GM18868 (cell line): ENCODE data around the gene LHX5.

Experiments
- ATAC-seq: cut with Tn5 transposase; IDR thresholded peaks from one replicate; pipeline ENCODE4 v1.9.1; 2021; ENCODE audit warnings: mild to moderate bottlenecking, moderate library complexity; ENCODE audit not compliant: unreplicated experiment

The LHX5 gene

DNA sequence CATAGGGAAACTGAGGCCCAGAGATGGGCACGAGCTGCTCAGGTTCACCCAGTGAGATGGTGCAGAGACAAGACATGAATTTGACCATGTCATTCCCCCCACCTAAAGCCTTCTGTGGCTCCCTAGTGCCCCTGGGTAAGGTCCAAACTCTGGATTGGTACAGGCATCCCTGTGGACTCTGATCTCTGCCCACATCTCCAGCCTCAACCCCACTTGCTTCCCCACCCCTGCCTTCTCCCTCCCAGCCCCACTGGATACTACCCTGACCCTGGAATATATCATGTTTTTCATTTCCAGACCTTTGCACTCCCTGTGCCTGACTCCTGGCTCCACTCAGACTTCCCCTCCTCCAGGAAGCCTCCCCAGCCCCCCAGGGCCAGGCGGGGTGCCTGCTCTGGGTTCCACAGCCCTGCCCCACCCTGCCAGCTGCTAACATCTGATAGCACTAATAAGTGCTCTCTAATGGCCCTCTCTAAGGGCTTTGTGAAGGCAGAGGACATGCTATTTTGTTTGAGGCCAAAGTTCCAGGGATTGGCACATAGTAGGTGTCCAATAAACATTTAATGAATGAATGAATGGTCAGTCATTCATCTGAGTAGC lies 50.6 kb downstream of the LHX5 start:
- no peak for ATAC-seq

DNA sequence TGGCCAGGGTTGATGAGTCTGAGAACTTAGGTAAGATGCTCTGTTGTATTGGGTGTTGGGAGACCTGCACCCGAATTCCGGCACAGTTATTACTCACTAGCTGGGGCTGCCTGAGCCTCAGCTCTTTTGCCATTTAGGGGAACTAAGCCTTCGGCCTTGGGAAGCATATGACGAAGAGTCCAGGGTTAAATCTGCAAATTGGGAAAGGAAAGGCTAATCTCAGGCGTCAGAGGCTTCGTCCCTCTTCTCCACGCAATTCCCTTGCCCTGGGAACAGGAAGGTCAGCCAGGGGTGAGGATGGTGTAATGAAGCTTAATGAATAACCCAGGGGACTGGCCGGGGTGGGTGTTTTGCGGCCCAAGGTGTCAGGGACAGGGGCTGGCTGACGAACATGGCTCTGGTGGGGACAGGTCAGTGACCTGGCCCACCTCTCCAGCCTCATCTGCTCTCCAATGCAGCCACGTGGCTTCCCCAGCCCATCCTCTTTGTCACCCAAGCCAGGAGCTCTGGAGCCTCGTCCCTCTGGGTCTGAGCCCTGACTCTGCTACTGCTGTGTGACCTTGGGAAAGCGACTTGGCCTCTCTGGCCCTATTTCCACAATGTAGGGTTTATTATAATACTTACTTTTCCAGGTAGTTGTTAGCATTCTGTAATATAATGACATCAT lies 53.3 kb downstream of the LHX5 start:
- ATAC-seq = no peak

GRCh38 chr12:113416091-113416754 lies 55.4 kb downstream of the LHX5 start:
- no peak for ATAC-seq

- ATAC-seq = no peak
These were observed 57.1 kb downstream of the LHX5 start for GRCh38 chr12:113414519-113415038.

- ATAC-seq = no peak
These were observed 58.2 kb downstream of the LHX5 start for GRCh38 chr12:113413488-113413939.
